Kidney (tissue), 14 donors: ENCODE results near the gene RBCK1. TPM values are rescaled to one million over a fixed set of nuclear protein-coding genes. Genes with fewer than 3 reads are reported as not detected.

Source experiments
- DNase-seq, 5 donors: peaks; one replicate each; pipeline ENCODE4 v3.0.0-alpha.2; 2013 to 2020
- FAIRE-seq: peaks from 2 replicates; lab custom pipeline; 2012; peaks lifted over from hg19 to GRCh38; lab: Jason Lieb, UNC
- H3K27ac ChIP-seq, 2 donors: one replicate each; pipeline ENCODE4 v1.7.0; 2013; ENCODE audit warnings: low read depth in 2 of 2, low read length in 2 of 2, inconsistent platforms in 1 of 2
- H3K27me3 ChIP-seq: one replicate; pipeline ENCODE4 v1.7.1; 2013; ENCODE audit warnings: low read length, inconsistent platforms; ENCODE audit not compliant: control insufficient read depth, insufficient read depth
- H3K36me3 ChIP-seq, 3 donors: one replicate each; pipeline versions ENCODE4 v1.7.0 to v1.7.1; 2013; ENCODE audit warnings: low read length in 3 of 3, control low read depth in 1 of 3, inconsistent platforms in 1 of 3; ENCODE audit not compliant: insufficient read depth in 3 of 3, control insufficient read depth in 2 of 3
- H3K4me1 ChIP-seq, 3 donors: one replicate each; pipeline versions ENCODE4 v1.7.0 to v1.7.1; 2013; ENCODE audit warnings: low read length in 3 of 3, inconsistent platforms in 1 of 3, low read depth in 1 of 3; ENCODE audit not compliant: control insufficient read depth in 2 of 3, insufficient read depth in 2 of 3
- H3K4me3 ChIP-seq, 3 donors: one replicate each; pipeline versions ENCODE4 v1.7.0 to v1.8.1; 2013; ENCODE audit warnings: low read length in 3 of 3, control low read depth in 1 of 3, inconsistent platforms in 1 of 3
- H3K9ac ChIP-seq, 3 donors: one replicate each; pipeline versions ENCODE4 v1.7.0 to v1.7.1; 2013; ENCODE audit warnings: low read length in 3 of 3, control low read depth in 1 of 3, inconsistent platforms in 1 of 3
- H3K9me3 ChIP-seq, 3 donors: one replicate each; pipeline versions ENCODE4 v1.7.0 to v1.7.1; 2013; ENCODE audit warnings: low read length in 3 of 3, control low read depth in 1 of 3, inconsistent platforms in 1 of 3; ENCODE audit not compliant: control insufficient read depth in 2 of 3, insufficient read depth in 1 of 3
- CTCF ChIP-seq: IDR thresholded peaks from 3 replicates; pipeline ENCODE4 v1.5.1; 2012; ENCODE audit warnings: mild to moderate bottlenecking, moderate library complexity, borderline replicate concordance; ENCODE audit not compliant: insufficient read depth; ENCODE audit errors: extremely low read depth
- intact Hi-C: fragments of 100-400 bp; cut with DNase I; formaldehyde crosslinking; loops from one replicate; pipeline ENCODE4 v1.11.1; 2022
- polyA plus RNA-seq: library from polyadenylated mRNA; stranded (reverse); fragments of 350-450 nt; fragmentation: Illumina TruSeq; extraction: RNeasy Lipid Tissue Mini Kit (QIAGEN cat#74804); gene quantifications from one replicate; pipeline ENCODE4 v1.2.3, GENCODE V29; 2014; ENCODE audit warnings: low read depth, low replicate concordance; ENCODE audit not compliant: insufficient read depth
- total RNA-seq: library from RNA; stranded (reverse); fragmentation: NEBNext Ultra II Directional; extraction: Animal tissue kit (Norgen Biotek cat#: 25700); gene quantifications from one replicate; pipeline ENCODE4 v1.2.1, GENCODE V29; 2021
- donor health status: control.
- donor health status: control.
- donor health status: control.
- donor health status: control.
- donor health status: control.
- donor health status: DM: yes; HTN: yes; CAD: no.
- donor health status: Normal renal cell carcinoma (clear cell type).

Gene RBCK1
- total and polyA plus RNA-seq, 2 donors from 2014 or later, result 73.0 to 93.6 TPM

DNA sequence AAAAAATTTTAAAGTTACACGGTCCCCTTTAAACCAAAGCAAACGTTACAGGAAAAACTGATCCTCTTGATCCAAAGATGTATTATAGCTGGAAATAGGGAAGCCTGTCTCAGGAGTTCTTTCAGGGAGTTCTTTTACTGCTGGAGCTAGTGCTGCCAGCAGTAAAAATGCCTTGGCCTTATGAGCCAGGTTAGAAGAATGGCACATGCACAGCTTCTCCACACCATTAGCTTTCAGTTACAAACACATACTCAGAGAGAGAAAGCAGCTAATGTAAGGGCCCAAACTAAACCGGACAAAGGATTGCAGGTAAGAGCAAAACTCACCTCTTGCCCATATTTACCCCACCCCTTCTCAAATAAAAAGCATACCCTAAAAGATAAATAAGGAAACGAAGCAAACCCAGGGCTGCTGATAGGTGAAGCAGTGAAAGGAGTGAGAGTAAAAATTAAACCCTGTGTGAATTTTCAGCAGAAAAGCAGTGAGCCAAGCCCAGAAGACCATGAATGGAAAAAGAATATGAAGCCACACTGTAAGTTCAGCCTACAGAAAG, 35.2 kb downstream of the RBCK1 start:
- Histone ChIP-seq H3K4me1 (peaks cover 0 to 11% (median 0%) of the 10 kb centered on the region in 3 donors), H3K4me3 (no peak overlapping the region), H3K9ac (no peak overlapping the region), H3K27me3 (no peaks in the 10 kb centered on the region), H3K27ac (no peak overlapping the region), H3K36me3 (peaks cover 8 to 46% (median 29%) of the 10 kb centered on the region in 3 donors), H3K9me3 (no peaks in the 10 kb centered on the region)
- intact Hi-C loops, result no loop called here
- FAIRE-seq, result no peak
- no peak for TF ChIP-seq CTCF
- no peak for DNase-seq

DNA sequence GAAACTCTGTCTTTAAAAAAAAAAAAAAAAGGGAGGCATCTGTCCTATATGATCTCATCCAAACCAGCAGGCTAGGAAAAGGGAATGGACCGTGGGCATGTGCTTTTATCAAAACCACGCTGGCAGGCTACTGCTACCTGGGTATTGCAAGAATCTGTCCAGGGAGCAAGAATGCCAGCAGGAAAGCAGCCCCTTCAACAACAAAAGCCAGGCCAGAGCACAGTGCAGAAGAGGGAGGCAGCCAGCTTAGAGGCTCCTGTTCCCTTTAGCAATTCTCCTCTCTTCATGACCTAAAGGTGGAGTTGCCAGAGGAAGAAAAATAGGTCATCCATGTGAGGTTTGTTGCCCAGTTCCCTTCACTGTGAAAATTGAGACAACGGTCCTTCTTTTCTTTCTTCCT, 36.0 kb downstream of the RBCK1 start:
- Histone ChIP-seq H3K4me3 (no peak overlapping the region), H3K36me3 (peaks cover 8 to 39% (median 23%) of the 10 kb centered on the region in 3 donors), H3K9me3 (no peaks in the 10 kb centered on the region), H3K27ac (no peak overlapping the region), H3K4me1 (peaks cover 0 to 11% (median 0%) of the 10 kb centered on the region in 3 donors), H3K9ac (no peak overlapping the region), H3K27me3 (no peaks in the 10 kb centered on the region)
- TF ChIP-seq CTCF, result no peak
- intact Hi-C loops, result no loop called here
- no peak for FAIRE-seq
- no peak for DNase-seq

GRCh38 chr20:444862-445426, 36.8 kb downstream of the RBCK1 start:
- TF ChIP-seq CTCF, result no peak
- peaks cover 8 to 31% (median 17%) of the 10 kb centered on the region in 3 donors for H3K36me3 ChIP-seq

More at GRCh38 chr20:444862-445426, 36.8 kb downstream of the RBCK1 start:
- FAIRE-seq, result no peak
- intact Hi-C loops, result no loop called here
- H3K9ac ChIP-seq, result no peak overlapping the region
- H3K27me3 ChIP-seq, result no peaks in the 10 kb centered on the region
- H3K4me3 ChIP-seq, result no peak overlapping the region
- peaks cover 0 to 8% (median 0%) of the 10 kb centered on the region in 3 donors for H3K4me1 ChIP-seq
- H3K27ac ChIP-seq, result no peak overlapping the region
- H3K9me3 ChIP-seq, result no peaks in the 10 kb centered on the region
- no peak for DNase-seq
